LNCAP (cell line): ENCODE data around the gene WDR3.

Experiments
- TF ChIP-seq, protein P1 (sequence below): fragments of 450-650 bp; IDR thresholded peaks from 2 replicates; pipeline ENCODE4 v1.5.1; 2017; ENCODE audit warnings: mild to moderate bottlenecking

The WDR3 gene

DNA sequence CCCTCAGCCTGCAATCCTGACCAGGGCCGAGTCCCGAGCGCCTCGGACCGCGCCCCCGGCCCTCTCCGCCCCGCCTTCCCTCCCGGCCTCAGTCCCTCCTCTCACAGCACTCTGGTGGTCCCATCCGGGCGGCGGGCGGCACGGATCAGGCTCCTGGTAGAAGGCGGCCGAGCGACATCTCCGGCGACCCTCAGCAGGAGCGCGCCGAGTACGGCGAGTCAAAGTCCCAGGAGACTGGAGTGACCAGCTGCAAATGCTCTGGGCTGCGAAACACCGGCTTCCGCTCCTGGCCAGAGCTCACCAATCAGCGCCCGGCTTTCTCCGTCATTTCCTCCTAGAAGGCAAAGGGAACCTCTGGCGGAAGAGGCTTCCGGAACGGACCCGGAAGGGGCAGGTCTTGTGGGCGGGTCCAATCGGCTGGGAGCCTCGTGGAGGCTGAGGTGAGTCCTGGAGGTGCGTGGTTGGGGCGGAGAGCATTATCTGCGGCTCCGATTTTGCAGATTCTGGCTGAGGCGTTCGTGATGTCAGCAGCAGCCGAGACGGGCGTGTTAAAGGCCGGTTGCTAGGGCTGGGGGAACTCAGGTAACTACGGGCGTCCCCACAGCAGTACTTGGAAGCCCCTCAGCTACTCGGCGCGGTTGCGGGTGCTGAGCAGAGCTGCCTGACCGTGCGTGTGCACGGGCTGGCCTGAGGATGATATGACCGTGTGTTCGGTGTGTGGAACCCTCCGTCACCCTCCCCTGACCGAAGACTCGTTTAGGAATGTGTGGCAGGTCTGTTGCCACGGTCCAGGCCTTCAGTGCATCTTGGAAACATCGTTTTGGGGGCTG lies at the start of gene WDR3, which contains the start of gene GDAP2:
Gene WDR3 (plus strand): TSS at position 397 of the 830 bp plus-strand sequence. CDS start 3,581 bp downstream, outside the sequence.
Gene GDAP2 (minus strand): TSS at position 279 of the 830 bp plus-strand sequence. CDS start 9,264 bp downstream, outside the sequence.
- TF ChIP-seq, protein P1, sequence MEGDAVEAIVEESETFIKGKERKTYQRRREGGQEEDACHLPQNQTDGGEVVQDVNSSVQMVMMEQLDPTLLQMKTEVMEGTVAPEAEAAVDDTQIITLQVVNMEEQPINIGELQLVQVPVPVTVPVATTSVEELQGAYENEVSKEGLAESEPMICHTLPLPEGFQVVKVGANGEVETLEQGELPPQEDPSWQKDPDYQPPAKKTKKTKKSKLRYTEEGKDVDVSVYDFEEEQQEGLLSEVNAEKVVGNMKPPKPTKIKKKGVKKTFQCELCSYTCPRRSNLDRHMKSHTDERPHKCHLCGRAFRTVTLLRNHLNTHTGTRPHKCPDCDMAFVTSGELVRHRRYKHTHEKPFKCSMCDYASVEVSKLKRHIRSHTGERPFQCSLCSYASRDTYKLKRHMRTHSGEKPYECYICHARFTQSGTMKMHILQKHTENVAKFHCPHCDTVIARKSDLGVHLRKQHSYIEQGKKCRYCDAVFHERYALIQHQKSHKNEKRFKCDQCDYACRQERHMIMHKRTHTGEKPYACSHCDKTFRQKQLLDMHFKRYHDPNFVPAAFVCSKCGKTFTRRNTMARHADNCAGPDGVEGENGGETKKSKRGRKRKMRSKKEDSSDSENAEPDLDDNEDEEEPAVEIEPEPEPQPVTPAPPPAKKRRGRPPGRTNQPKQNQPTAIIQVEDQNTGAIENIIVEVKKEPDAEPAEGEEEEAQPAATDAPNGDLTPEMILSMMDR, result no peak

DNA sequence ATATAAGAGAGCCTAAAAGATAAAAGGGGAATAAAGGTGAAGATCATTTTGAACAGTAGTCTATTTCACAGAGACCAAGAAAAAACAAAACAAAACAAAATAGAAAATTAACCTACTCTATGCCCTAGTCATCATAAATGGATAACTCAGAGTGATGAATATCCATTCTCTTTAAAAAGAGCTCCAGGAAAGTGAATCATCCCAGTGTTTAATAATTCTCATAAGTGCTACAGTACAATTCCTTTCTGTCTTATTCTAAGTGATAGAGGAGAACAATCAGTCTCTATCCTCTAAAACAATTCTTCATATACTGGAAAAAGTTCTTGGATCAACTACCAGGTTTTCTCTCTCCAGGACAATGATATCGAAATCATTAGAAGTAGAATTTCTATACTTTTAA lies 45.9 kb upstream of the WDR3 start:
- TF ChIP-seq, protein P1, result no peak

DNA sequence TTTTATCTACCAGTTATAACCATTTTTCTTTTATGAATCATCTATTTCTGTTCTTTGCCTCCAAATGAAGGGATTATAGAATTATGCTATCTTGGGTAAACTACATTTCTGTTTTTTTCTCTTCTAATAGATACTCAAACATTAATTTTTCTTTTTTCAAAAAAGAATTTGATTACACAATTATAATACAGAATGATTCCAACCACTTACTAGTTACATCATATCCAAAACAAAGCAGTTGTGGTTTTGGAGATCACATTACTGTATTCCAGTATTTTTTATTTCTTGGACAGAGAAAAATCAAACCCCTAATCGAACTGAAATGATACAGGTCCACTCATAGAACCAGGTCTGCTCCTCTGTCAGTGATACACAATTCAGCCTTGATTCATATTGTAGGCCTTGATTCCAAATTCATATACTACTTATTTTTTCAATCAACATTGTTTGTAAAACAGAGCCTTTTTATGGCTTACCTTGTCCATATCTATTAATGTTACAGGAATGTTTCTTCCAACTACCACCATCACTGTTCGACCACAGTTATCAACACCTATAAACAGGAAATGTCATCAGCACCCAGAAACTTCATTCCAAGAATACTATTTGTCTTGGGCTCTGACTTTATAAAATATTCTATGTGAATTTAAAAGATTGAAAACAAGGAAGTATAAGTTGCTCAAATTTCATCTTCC lies 43.3 kb upstream of the WDR3 start:
- TF ChIP-seq, protein P1, result no peak

DNA sequence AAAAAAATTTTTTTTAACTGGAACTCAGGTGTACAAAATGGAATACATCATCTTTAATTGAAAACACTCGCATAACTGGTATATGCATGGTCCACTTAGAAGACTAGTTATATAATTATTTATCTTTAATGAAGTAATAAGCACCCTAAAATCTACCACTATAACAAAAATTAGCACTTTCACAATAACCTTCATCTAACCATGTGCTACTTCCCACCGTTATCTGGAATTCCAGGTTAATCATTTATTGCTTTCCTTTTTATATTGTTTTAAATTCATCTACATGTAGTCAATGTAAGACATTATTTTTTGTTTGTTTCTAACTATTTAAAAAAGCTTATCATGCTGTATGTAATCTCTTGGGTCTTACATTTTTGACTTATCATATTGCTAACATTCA lies 39.1 kb upstream of the WDR3 start:
- TF ChIP-seq, protein P1, result no peak

DNA sequence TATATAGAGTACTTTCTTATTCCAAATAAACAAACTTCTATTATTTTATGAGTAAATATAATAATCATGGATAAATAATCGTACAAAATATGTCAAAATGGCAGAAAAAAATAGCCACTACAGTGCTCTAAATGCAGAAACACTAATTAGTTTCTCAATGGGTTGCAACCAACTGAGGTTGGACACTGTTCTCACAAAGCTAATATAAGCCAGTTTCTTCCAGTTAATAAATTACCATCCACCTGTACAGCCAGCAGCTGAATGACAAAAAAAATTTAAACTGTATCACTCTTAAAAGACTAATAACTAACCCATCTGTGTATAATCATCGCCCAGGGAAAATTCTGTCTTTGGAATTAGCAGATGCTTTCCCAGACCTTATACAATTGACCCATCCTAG lies 37.0 kb upstream of the WDR3 start:
- TF ChIP-seq, protein P1, result no peak

DNA sequence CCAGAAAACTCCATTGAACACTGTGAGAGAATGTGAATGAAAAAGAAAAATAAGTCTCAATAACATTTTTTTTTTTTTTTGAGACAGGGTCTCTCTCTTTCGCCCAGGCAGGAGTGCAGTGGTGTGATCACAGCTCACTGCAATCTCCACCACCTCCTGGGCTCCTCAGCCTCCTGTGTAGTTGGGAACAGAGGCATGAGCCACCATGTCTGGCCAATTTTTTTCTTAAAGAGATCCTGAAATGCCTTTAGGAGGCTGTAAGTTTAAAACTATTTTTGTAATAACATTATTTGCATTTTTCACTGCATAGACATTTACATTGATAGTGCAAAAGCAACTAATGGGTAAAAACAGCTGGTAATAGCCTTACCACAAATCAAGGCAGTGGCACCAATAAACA lies 35.5 kb upstream of the WDR3 start:
- TF ChIP-seq, protein P1, result no peak

DNA sequence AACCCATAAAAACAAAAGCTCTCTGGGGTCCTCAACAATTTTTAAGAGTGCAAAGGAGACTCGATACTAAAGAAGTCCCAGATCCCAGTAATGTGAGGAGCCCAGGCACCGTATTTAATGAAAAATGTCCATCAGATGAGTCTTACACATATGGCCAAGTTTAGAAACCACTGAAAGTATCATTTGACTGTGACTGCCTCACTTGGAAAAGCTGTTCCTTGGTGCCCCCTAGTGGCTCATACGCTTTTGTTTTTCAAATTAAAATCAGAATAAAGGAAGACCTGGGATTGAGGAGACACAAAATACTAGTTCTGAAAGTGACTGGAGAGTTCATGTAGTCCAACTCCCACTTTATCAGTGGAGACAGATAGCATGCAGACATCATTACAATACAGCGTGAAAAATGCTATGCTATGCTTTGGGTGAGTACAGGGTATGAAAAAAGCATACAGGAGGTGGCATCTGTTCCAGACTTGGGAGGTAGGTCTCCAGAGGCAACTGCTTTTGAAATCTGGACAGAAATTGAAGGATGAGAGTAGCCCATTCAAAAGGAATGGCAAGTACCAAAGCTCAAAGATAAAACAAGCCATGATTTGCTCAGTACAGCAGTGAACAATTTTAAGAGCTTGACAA lies 33.9 kb upstream of the WDR3 start:
- TF ChIP-seq, protein P1, result peak; percentile 74
